SIG-M5 (cell line): ENCODE data around the gene CPN1.
A peak's percentile ranks its signal among the peaks of the same experiment; 100 is the strongest.

Source experiments
- DNase-seq: peaks from one replicate; lab custom pipeline; 2025; lab: John Stamatoyannopoulos, UW

Gene CPN1

GRCh38 chr10:99996671-99997648 is 84.7 kb downstream of the CPN1 start:
- no peak for DNase-seq

GRCh38 chr10:99995713-99996112 is 86.0 kb downstream of the CPN1 start:
- no peak for DNase-seq

- no peak for DNase-seq
These were observed 86.4 kb downstream of the CPN1 start for GRCh38 chr10:99995269-99995668.

- DNase-seq: no peak
These were observed 86.9 kb downstream of the CPN1 start for GRCh38 chr10:99994801-99995200.

GRCh38 chr10:99993701-99994689 is 87.7 kb downstream of the CPN1 start:
- peak; percentile 75 for DNase-seq
